Measurements from ENCODE around the gene GRAMD4.

GRAMD4 gene

DNA sequence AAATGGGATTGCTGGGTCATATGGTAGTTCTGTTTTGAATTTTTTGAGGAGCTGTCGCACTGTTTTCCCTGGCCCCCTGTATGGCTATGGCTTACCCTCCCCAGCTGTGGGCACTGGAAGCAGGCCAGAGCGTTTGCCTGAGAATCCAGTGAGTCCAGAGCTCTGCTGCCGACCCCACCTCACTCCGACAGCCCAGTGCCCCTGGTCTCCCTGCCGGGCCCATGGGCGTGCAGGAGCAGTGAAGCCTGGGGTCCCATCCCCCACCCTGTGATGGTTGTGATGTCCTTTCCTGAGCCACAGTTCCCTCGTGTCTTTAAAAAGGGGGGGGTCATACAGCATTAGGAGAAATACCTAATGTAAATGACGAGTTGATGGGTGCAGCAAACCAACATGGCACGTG, 13.3 kb upstream of the GRAMD4 start:
- DNase-seq (ENCODE audit: low spot score) = no peak
- TF ChIP-seq, protein P1, sequence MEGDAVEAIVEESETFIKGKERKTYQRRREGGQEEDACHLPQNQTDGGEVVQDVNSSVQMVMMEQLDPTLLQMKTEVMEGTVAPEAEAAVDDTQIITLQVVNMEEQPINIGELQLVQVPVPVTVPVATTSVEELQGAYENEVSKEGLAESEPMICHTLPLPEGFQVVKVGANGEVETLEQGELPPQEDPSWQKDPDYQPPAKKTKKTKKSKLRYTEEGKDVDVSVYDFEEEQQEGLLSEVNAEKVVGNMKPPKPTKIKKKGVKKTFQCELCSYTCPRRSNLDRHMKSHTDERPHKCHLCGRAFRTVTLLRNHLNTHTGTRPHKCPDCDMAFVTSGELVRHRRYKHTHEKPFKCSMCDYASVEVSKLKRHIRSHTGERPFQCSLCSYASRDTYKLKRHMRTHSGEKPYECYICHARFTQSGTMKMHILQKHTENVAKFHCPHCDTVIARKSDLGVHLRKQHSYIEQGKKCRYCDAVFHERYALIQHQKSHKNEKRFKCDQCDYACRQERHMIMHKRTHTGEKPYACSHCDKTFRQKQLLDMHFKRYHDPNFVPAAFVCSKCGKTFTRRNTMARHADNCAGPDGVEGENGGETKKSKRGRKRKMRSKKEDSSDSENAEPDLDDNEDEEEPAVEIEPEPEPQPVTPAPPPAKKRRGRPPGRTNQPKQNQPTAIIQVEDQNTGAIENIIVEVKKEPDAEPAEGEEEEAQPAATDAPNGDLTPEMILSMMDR (conservative IDR thresholded peaks at IDR 0.05; ENCODE audit: low read depth) = no peak
- H3K27ac ChIP-seq = no peak overlapping the region
- CTCF ChIA-PET = no interaction called here
- POLR2A ChIA-PET (ENCODE audit: low non-redundant PET) = no interaction called here

DNA sequence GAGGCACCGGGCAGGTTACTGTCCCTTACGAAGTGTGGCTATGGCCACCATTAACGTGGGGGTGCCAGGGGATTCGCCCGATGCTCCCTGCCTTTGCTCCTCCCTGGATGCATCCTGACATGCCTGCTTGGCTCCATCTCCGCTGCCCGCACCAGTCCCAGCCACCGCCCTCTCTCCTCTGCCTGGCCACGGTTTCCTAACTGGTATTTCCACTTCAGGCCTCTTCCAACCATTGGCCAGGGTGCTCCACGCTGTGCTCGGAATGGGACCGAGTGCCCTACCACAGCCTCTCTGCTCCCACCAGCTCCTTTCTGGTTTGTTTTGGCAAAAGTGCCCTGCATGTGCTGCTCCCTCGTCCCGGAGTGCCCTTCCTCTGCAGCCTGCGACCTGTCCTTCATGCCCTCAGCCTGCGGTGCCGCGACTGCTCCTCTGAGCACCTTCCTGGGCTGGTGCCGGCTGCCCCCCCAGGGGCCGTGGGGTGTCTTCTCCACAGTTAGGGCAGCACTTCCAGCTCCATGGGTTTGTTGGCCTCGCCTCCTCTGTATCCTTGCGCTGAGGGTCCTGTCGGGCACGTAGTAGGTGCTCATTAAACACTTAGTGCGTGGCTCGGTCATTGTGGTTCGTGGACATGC, 12.6 kb upstream of the GRAMD4 start:
- no peak overlapping the region for H3K27ac ChIP-seq
- ChIA-PET POLR2A (ENCODE audit: low non-redundant PET) (no interaction called here), CTCF (no interaction called here)
- no peak for DNase-seq (ENCODE audit: low spot score)
- TF ChIP-seq, protein P1 (conservative IDR thresholded peaks at IDR 0.05; ENCODE audit: low read depth) = no peak

DNA sequence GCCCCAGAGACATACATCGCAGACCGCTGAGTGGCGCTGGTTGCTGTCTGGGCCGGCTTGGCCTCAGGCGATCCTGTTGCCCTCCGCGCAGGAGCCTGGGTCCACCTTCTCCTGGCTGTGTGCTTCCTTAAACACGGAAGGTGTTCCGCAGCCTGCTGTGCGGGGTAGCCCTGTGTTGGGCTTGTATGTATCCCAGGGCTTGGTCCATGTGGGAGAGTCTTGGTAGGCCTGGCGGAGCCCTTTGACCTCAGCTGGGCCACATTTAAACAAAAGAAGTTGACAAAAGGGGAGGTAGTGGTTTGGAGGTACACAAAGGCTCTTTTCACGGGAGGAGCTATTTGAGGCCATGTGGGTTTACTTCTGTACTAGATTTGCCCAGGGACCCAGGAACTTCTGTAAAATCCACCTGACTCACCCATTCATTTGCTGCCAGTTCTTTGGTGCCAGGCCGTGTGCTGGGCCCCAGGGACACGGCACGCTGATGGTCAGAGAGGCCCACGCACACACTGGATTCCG, 11.0 kb upstream of the GRAMD4 start:
- ChIA-PET POLR2A (ENCODE audit: low non-redundant PET) (no interaction called here), CTCF (no interaction called here)
- no peak for DNase-seq (ENCODE audit: low spot score)
- no peak overlapping the region for H3K27ac ChIP-seq
- TF ChIP-seq, protein P1 (conservative IDR thresholded peaks at IDR 0.05; ENCODE audit: low read depth) = no peak

DNA sequence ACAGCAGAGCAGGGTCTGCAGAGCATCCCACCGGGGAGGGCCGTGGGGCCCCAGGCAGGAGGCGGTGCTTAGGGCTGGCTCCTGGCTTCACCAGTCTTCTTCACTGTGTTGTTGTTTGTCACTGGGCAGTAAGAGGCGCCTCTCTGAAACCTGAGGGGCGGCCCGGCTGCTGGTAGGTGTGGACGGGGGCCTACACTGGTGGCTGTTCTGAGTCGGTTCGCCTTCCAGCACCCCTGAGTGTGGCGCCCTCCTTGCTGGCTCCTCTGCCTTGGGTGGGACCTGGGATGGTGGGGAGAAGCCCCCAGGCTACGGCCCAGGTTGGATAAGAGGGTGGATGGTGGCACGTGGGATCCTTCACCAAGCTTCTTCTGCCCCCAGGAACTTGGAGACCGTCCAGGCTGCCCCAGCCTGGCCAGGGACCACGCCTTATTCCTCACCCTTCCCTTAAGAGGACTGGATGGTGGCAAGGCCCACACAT, 10.4 kb upstream of the GRAMD4 start:
- H3K27ac ChIP-seq = no peak overlapping the region
- ChIA-PET CTCF (no interaction called here), POLR2A (ENCODE audit: low non-redundant PET) (no interaction called here)
- TF ChIP-seq, protein P1 (conservative IDR thresholded peaks at IDR 0.05; ENCODE audit: low read depth) = no peak
- no peak for DNase-seq (ENCODE audit: low spot score)

DNA sequence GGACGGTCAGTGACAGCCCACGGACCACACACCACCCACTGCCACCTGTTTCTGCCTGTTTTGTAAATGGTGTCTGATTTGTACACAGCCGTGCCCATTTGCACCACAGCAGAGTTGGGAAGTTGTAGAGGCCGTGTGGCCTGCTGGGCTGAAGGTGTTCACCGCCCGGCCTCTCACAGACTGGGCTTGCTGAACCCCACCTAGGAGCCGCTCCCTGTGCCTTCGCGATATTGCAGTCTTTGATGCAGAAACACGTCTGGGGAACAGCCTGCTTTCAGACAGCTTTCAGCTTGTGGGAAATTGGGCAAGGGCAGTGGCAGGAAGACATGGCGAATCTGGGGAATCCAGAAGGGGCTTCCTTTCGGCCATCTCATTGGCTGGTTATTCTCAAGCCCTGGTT, 9.8 kb upstream of the GRAMD4 start:
- CTCF ChIA-PET = no interaction called here
- POLR2A ChIA-PET (ENCODE audit: low non-redundant PET) = no interaction called here
- H3K27ac ChIP-seq = no peak overlapping the region
- no peak for DNase-seq (ENCODE audit: low spot score)
- TF ChIP-seq, protein P1 (conservative IDR thresholded peaks at IDR 0.05; ENCODE audit: low read depth) = no peak

DNA sequence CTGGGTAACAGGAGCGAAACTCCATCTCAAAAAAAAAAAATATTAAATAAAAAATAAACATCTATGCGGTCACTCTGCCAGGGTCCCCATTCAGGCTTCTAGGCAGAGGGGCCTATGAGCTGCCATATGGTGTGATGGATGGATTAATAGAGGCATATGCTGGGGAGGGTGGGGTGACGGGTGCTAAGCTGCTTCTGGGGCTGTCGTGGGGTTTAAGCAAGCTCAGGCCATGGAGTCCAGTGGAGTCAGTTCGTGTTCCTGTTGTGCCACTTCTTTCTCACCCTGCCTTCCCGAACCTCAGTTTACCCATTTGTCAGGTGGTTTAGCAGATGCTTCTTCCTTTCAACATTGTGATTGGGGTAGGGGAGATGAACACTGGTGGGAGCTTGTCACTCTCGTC, 9.0 kb upstream of the GRAMD4 start:
- no peak overlapping the region for H3K27ac ChIP-seq
- POLR2A ChIA-PET (ENCODE audit: low non-redundant PET) = interaction anchor here (0.6 kb wide), 1 partner anchor 58 kb away, joined by 5 read pairs; no protein-coding TSS in a partner anchor

More for the DNA sequence above, 9.0 kb upstream of the GRAMD4 start:
- CTCF ChIA-PET = no interaction called here
- TF ChIP-seq, protein P1 (conservative IDR thresholded peaks at IDR 0.05; ENCODE audit: low read depth) = no peak
- DNase-seq (ENCODE audit: low spot score) = no peak

All from RWPE1 (cell line).